ENCODE results near the gene C19orf81. TPM values are rescaled to one million over a fixed set of nuclear protein-coding genes. Genes with fewer than 3 reads are reported as not detected.
"Not testable (repeated sequence)": the region's sequence is repeated elsewhere in the genome, so short reads cannot be mapped to it uniquely, and the experiment has no call there.

The C19orf81 gene
- total and polyA plus RNA-seq, 4 donors: 1.3 to 2.5 (median 1.7) TPM; not detected in 1

- Histone ChIP-seq H3K4me3 (no peak overlapping the region), H3K36me3 (ENCODE audit: control insufficient read depth in 4 of 4, insufficient read depth in 4 of 4, low read length in 4 of 4) (no peaks in the 10 kb centered on the region), H3K27me3 (ENCODE audit: control insufficient read depth in 3 of 3, insufficient read depth in 3 of 3, low read length in 2 of 3) (peaks cover 0 to 31% (median 25%) of the 10 kb centered on the region in 3 donors), H3K9ac (ENCODE audit: insufficient read depth in 1 of 2, low read length in 2 of 2) (no peak overlapping the region), H3K9me3 (ENCODE audit: control insufficient read depth in 4 of 4, insufficient read depth in 3 of 4, low read length in 3 of 4) (peaks cover 0 to 13% (median 0%) of the 10 kb centered on the region in 4 donors), H3K27ac (ENCODE audit: low read depth in 1 of 2, low read length in 1 of 2) (no peak overlapping the region), H3K4me1 (ENCODE audit: control insufficient read depth in 5 of 5, insufficient read depth in 5 of 5, low read length in 5 of 5) (no peaks in the 10 kb centered on the region)
- TF ChIP-seq CTCF (IDR thresholded peaks at IDR 0.05; ENCODE audit: control extremely low read depth, extremely low read depth): no peak
- 66 to 70% methylated on average over 20 of the region's 20 CpGs for WGBS, 2 donors
- DNase-seq (no peak), ATAC-seq (ENCODE audit: insufficient read depth, low FRiP score) (no peak)
Observed at GRCh38 chr19:50607388-50607787, 41.9 kb upstream of the C19orf81 start.

GRCh38 chr19:50607874-50608785 is 41.1 kb upstream of the C19orf81 start:
- Histone ChIP-seq H3K27ac (ENCODE audit: low read depth in 1 of 2, low read length in 1 of 2) (no peak overlapping the region), H3K36me3 (ENCODE audit: control insufficient read depth in 4 of 4, insufficient read depth in 4 of 4, low read length in 4 of 4) (no peaks in the 10 kb centered on the region), H3K27me3 (ENCODE audit: control insufficient read depth in 3 of 3, insufficient read depth in 3 of 3, low read length in 2 of 3) (peaks cover 0 to 24% (median 19%) of the 10 kb centered on the region in 3 donors), H3K9ac (ENCODE audit: insufficient read depth in 1 of 2, low read length in 2 of 2) (no peak overlapping the region), H3K9me3 (ENCODE audit: control insufficient read depth in 4 of 4, insufficient read depth in 3 of 4, low read length in 3 of 4) (peaks cover 0 to 12% (median 0%) of the 10 kb centered on the region in 4 donors), H3K4me1 (ENCODE audit: control insufficient read depth in 5 of 5, insufficient read depth in 5 of 5, low read length in 5 of 5) (no peaks in the 10 kb centered on the region), H3K4me3 (no peak overlapping the region)
- peak; percentile 7 for TF ChIP-seq CTCF (IDR thresholded peaks at IDR 0.05; ENCODE audit: control extremely low read depth, extremely low read depth)
- DNase-seq: peak; percentile 80 to 84 (median 80)
- 15 to 16% methylated on average over 56 of the region's 56 CpGs for WGBS, 2 donors
- ATAC-seq (ENCODE audit: insufficient read depth, low FRiP score): peak; percentile 34

DNA sequence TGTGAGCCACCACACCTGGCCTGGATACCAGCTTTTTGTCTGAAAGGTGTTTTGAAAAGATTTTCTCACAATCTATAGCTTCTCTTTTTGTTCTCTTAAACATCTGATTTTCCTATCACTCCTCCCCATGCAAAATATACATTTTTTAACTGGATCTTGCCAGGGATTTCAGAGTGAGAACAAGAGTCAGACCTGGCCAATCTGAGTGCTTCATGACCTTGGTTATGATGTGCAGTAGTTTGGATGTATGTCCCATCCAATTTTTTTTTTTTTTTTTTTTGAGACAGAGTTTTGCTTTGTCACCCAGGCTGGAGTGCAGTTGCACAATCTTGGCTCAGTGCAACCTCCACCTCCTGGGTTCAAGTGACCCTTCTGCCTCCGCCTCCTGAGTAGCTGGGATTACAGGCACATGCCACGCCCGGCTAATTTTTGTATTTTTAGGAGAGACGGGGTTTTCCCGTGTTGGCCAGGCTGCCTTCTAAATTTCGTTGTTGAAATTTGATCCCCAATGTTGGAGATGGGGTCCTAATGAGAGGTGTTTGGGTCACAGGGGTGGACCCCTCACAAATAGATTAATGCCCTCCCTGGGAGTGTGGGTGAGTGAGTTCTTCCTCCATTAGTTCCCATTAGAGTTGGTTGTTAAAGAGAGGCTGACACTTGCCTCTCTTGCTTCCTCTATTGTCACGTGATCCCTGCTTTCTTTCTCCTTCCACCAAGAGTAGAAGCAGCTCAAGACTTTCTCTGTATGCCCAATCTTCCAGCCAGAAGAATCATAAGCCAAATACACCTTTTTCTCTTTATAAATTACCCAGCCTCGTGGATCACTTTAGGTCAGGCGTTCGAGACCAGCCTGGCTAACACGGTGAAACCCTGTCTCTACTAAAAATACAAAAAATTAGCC is 36.5 kb upstream of the C19orf81 start:
- not testable (repeated sequence) for H3K36me3 ChIP-seq (ENCODE audit: control insufficient read depth in 4 of 4, insufficient read depth in 4 of 4, low read length in 4 of 4); H3K27me3 ChIP-seq (ENCODE audit: control insufficient read depth in 3 of 3, insufficient read depth in 3 of 3, low read length in 2 of 3); H3K9ac ChIP-seq (ENCODE audit: insufficient read depth in 1 of 2, low read length in 2 of 2); H3K4me1 ChIP-seq (ENCODE audit: control insufficient read depth in 5 of 5, insufficient read depth in 5 of 5, low read length in 5 of 5); DNase-seq; H3K9me3 ChIP-seq (ENCODE audit: control insufficient read depth in 4 of 4, insufficient read depth in 3 of 4, low read length in 3 of 4); H3K27ac ChIP-seq (ENCODE audit: low read depth in 1 of 2, low read length in 1 of 2); H3K4me3 ChIP-seq; ATAC-seq (ENCODE audit: insufficient read depth, low FRiP score)
- WGBS, 2 donors: 73 to 76% methylated on average over 11 of the region's 11 CpGs

DNA sequence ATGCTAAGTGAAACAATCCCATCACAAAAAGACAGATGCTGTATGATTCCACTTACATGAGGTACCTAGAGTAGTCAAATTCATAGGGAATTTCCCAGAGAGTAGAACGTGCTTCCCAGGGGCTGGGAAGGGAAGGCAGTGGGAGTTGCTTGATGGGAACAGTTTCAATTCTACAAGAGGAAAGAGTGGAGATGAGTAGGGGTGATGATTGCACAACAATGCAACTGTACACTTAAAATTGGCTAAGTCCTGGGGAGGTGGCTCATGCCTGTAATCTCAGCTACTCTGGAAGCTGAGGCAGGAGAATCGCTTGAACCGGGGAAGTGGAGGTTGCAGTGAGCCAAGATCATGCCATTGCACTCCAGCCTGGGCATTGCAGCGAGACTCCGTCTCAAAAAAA is 30.9 kb upstream of the C19orf81 start:
- not testable (repeated sequence) for DNase-seq; H3K9me3 ChIP-seq (ENCODE audit: control insufficient read depth in 4 of 4, insufficient read depth in 3 of 4, low read length in 3 of 4); H3K27ac ChIP-seq (ENCODE audit: low read depth in 1 of 2, low read length in 1 of 2); ATAC-seq (ENCODE audit: insufficient read depth, low FRiP score); H3K4me1 ChIP-seq (ENCODE audit: control insufficient read depth in 5 of 5, insufficient read depth in 5 of 5, low read length in 5 of 5); H3K9ac ChIP-seq (ENCODE audit: insufficient read depth in 1 of 2, low read length in 2 of 2); H3K27me3 ChIP-seq (ENCODE audit: control insufficient read depth in 3 of 3, insufficient read depth in 3 of 3, low read length in 2 of 3); H3K4me3 ChIP-seq; H3K36me3 ChIP-seq (ENCODE audit: control insufficient read depth in 4 of 4, insufficient read depth in 4 of 4, low read length in 4 of 4)
- WGBS, 2 donors: 72 to 94% methylated on average over 4 of the region's 5 CpGs

- H3K36me3 ChIP-seq (ENCODE audit: control insufficient read depth in 4 of 4, insufficient read depth in 4 of 4, low read length in 4 of 4); H3K27me3 ChIP-seq (ENCODE audit: control insufficient read depth in 3 of 3, insufficient read depth in 3 of 3, low read length in 2 of 3); ATAC-seq (ENCODE audit: insufficient read depth, low FRiP score); H3K9ac ChIP-seq (ENCODE audit: insufficient read depth in 1 of 2, low read length in 2 of 2); H3K4me1 ChIP-seq (ENCODE audit: control insufficient read depth in 5 of 5, insufficient read depth in 5 of 5, low read length in 5 of 5); H3K27ac ChIP-seq (ENCODE audit: low read depth in 1 of 2, low read length in 1 of 2); H3K9me3 ChIP-seq (ENCODE audit: control insufficient read depth in 4 of 4, insufficient read depth in 3 of 4, low read length in 3 of 4); H3K4me3 ChIP-seq; DNase-seq: not testable (repeated sequence)
- WGBS, 2 donors: 77 to 90% methylated on average over 5 of the region's 5 CpGs
Observed at GRCh38 chr19:50619184-50619583, 30.1 kb upstream of the C19orf81 start.

- H3K4me1 ChIP-seq (ENCODE audit: control insufficient read depth in 5 of 5, insufficient read depth in 5 of 5, low read length in 5 of 5); H3K27me3 ChIP-seq (ENCODE audit: control insufficient read depth in 3 of 3, insufficient read depth in 3 of 3, low read length in 2 of 3); H3K9me3 ChIP-seq (ENCODE audit: control insufficient read depth in 4 of 4, insufficient read depth in 3 of 4, low read length in 3 of 4); H3K4me3 ChIP-seq; H3K36me3 ChIP-seq (ENCODE audit: control insufficient read depth in 4 of 4, insufficient read depth in 4 of 4, low read length in 4 of 4); H3K9ac ChIP-seq (ENCODE audit: insufficient read depth in 1 of 2, low read length in 2 of 2); H3K27ac ChIP-seq (ENCODE audit: low read depth in 1 of 2, low read length in 1 of 2); DNase-seq; ATAC-seq (ENCODE audit: insufficient read depth, low FRiP score): not testable (repeated sequence)
- WGBS, 2 donors: 71 to 86% methylated on average over 1 to 4 of the region's 5 CpGs
Observed at GRCh38 chr19:50620394-50620906, 28.8 kb upstream of the C19orf81 start.

All from lung (tissue), 12 donors.